GM18511 (cell line): ENCODE results near the gene CLEC4C.
"Not testable (repeated sequence)": the region's sequence is repeated elsewhere in the genome, so short reads cannot be mapped to it uniquely, and the experiment has no call there.

Experiments
- ATAC-seq: cut with Tn5 transposase; IDR thresholded peaks from one replicate; pipeline ENCODE4 v1.9.1; 2021; ENCODE audit warnings: mild to moderate bottlenecking, moderate library complexity; ENCODE audit not compliant: unreplicated experiment

CLEC4C gene, protein sequence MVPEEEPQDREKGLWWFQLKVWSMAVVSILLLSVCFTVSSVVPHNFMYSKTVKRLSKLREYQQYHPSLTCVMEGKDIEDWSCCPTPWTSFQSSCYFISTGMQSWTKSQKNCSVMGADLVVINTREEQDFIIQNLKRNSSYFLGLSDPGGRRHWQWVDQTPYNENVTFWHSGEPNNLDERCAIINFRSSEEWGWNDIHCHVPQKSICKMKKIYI

DNA sequence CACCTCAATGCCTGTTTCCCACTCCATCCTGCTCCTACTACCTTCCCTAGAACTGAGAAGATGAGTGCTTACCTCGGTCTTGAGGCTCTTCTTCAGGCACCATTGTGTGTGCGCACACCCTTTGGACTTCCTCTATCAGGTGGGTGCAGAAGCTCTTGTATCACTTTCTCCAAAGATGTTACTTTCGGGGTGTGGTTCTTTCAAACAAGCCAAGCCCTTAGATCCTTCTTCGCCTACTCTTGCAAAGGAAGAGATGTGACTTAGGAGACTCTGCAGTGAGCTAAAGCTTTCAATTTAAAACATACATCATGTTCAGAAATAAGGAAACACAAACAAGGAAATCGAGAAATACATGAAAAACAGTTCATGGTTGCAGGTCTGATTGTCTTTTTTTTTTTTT is at the start of gene CLEC4C:
Gene CLEC4C (minus strand): TSS at position 130 of the 400 bp plus-strand sequence. CDS start 27 bp downstream, at position 103.
- no peak for ATAC-seq

DNA sequence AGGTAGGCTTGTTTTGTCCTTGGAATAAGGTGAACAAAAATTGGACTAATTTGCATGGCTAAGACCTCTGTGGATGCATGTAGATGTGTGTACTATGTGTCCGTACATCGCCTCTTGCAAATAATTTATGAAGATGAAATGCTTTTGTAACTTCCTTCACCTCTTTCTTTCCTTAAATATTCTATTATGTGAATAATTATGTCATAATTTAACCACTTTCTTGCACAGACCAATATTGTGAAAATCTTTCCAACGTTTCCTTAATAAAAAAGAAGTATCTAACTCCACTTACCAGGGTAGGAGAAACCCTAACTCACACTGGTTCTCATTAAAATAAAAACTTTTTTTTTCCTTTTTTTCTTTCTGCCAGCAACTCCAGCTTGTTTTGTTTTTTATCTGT is 46.0 kb upstream of the CLEC4C start:
- ATAC-seq: no peak

DNA sequence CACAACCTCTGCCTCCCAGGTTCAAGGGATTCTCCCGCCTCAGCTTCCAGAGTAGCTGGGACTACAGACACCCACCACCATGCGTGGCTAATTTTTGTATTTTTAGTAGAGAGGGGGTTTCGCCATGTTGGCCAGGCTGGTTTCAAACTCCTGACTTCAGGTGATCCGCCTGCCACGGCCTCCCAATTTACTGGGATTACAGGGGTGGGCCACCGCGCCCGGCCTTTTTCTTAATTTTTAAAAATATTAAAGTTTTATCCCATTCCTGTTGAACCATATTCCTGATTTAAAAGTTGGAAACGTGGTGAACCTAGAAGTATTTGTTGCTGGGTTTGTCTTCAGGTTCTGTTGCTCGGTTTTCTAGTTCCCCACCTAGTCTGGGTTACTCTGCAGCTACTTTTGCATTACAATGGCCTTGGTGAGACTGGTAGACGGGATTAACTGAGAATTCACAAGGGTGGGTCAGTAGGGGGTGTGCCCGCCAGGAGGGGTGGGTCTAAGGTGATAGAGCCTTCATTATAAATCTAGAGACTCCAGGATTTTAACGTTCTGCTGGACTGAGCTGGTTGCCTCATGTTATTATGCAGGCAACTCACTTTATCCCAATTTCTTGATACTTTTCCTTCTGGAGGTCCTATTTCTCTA is 41.8 kb upstream of the CLEC4C start, which contains the start of gene NANOG:
Gene NANOG (plus strand): TSS at position 519 of the 645 bp plus-strand sequence. CDS start 213 bp downstream, outside the sequence.
- not testable (repeated sequence) for ATAC-seq

DNA sequence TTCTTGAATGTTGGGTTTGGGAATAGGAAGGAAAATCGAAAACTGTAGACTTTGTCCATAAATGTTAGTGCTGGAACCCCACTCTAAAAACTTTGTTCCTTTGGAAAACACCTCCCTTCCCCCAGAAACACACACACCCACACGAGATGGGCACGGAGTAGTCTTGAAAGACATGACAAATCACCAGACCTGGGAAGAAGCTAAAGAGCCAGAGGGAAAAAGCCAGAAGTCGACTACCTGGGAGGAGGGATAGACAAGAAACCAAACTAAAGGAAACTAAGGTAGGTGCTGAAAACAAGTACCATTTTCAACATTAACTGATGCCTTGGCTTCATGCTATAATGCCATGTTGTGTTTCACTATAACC is 41.1 kb upstream of the CLEC4C start:
- no peak for ATAC-seq

DNA sequence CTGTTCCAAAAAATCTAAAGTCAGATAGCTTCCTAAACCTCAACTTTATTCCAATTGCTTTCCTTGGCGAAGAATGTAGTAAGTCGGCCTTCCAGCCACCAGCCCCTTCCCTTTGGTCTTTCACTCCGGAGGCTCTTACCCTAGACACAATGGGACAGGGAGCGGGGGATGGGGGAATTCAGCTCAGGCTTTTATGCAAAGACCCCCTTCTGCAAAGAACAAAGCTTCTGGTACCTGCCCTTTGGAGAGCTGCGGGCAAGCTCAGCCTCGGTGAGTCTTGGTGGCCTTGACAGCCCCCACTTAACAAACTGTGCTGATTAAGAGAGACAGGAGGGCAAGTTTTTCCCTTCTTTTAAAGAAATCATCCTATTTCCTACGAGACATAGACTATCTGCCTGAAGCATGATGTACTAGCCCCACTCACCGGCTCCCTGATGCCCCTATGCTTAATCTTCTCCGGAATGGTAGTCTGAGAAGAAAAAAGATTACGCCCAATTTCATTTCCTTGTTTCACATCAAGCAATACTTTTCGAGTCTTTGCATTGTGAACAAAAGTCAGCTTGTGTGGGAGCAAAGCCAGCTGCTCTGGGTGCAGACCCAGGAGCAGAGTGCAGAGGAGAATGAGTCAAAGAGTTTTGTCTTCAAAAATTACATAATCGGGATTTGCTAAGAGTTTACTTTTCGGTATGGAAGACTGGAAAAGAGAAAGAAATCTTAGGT is 40.6 kb upstream of the CLEC4C start:
- ATAC-seq: no peak

DNA sequence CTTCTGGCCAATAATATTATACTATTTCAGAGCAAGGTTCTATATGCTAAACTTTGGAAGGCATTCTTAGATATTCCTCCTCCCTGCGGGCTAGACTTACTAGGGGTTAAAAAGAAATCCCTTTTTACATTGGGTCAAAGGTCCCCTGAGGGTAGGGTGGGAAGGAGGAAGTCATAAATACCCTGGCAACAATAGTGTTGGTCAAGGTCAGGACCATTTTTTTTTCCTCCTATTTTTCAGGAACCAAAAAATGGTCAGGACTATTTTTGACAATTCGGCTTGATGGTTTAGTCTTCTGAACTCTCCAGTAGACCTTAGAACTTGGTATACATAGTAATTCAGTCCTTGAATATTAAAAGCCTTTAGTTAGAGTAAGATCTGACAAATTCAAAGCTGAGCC is 37.5 kb upstream of the CLEC4C start:
- no peak for ATAC-seq

DNA sequence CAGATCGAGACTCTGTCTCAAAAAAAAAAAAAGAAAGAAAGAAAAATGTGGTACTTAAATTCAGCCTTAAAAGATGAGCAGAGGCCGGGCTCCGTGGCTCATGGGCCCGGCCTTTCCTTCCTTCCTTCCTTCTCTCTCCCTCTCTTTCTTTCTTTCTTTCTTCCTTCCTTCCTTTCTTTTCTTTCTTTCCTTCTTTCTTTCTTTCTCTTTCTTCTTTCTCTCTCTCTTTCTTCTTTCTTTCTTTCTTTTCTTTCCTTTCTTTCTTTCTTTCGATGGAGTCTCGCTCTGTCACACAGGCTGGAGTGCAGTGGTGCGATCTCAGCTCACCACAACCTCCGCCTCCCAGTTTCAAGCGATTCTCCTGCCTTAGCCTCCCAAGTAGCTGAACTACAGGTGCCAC is 36.3 kb upstream of the CLEC4C start:
- ATAC-seq: not testable (repeated sequence)

DNA sequence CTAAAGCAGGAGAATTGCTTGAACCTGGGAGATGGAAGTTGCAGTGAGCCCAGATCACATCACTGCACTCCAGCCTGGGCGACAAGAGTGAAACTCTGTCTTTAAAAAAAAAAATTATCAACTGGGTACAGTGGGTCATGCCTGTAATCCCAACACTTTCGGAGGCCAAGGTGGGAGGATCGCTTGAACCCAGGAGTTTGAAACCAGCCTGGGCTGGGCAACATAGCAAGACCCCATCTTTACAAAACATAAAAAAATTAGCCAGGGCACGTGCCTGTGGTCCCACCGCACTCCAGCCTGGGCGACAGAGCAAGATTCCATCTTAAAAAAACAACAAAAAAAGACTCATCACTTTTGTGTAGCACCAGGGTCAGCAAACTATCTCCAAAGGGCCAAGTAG is 34.9 kb upstream of the CLEC4C start:
- no peak for ATAC-seq

DNA sequence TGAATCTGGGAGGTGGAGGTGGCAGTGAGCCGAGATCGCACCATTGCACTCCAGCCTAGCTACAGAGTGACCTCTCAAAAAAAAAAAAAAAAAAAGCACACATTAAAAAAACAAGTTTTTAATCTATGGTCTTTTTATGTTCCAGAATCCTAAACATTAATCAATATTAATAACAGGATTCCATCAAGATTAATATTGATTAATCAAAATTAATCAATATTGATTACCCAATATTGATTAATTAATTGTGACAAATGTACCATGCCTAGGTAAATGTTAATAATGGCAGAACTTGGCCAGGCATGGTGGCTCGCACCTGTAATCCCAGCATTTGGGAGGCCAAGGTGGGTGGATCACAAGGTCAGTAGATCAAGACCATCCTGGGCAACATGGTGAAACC is 34.1 kb upstream of the CLEC4C start:
- ATAC-seq: no peak

DNA sequence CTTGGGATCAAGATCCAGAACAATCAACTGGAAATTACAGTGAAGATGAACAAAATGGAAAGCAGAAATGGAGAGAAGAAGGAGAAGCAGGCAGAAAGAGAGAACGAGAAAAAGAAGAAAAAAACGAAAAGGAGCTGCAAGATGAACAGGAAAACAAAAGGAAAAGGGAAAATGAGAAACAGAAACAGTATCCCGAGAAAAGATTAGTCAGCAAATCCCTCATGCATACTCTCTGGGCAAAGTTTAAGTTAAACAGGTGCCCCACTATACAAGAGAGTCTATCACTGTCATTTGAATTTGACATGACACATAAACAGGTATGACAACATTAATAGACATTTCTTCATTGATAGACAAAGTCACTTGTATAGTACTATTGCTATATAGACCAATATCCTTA is 22.8 kb upstream of the CLEC4C start:
- no peak for ATAC-seq

DNA sequence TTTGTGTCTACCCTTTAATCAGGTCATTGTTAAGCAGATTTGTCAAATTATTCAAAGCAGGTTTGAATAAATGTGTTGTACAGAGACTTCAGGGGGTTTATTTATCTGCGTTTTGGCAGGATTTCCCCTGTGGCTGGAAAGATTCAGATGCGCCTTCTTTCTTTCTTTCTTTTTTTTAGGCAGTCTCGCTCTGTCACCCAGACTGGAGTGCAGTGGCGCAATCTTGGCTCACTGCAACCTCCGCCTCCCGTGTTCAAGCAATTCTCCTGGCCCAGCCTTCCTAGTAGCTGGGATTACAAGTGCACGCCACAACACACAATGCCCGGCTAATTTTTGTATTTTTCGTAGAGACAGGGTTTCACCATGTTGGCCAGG is 11.6 kb upstream of the CLEC4C start:
- ATAC-seq: no peak

DNA sequence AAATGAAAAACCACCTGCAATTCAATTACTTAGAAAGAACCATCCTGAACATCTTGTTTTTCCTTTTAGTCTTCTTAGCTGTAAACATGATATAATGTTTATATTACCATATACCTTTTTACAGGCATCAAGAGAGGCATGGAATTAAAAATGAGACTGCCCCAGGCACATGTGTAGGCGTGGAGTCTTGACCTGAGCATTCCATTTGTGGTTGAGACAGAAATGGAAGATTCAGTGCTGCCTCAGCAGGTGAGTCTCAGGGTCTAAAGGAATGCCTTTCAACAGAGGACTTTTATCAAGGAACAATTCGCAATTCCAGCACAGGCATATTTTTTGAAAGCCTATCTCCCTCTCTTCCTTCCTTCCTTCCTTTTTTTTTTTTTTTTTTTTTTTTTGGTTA is 9.8 kb upstream of the CLEC4C start:
- no peak for ATAC-seq

DNA sequence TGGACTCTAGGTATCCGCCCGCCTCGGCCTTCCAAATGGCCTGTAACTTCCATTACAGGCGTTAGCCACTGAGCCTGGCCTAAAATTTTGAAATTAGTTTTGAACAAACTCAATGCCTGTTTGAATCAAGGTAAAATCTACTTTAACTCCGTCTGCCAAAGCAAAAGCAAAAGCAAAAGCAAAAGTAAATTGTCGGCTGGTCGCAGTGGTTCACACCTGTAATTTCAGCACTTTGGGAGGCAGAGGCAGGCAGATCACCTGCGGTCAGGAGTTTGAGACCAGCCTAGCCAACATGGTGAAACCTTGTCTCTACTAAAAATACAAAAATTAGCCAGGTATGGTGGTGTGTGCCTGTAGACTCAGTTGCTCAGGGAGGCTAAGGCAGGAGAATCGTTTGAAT is 8.5 kb upstream of the CLEC4C start:
- ATAC-seq: not testable (repeated sequence)

DNA sequence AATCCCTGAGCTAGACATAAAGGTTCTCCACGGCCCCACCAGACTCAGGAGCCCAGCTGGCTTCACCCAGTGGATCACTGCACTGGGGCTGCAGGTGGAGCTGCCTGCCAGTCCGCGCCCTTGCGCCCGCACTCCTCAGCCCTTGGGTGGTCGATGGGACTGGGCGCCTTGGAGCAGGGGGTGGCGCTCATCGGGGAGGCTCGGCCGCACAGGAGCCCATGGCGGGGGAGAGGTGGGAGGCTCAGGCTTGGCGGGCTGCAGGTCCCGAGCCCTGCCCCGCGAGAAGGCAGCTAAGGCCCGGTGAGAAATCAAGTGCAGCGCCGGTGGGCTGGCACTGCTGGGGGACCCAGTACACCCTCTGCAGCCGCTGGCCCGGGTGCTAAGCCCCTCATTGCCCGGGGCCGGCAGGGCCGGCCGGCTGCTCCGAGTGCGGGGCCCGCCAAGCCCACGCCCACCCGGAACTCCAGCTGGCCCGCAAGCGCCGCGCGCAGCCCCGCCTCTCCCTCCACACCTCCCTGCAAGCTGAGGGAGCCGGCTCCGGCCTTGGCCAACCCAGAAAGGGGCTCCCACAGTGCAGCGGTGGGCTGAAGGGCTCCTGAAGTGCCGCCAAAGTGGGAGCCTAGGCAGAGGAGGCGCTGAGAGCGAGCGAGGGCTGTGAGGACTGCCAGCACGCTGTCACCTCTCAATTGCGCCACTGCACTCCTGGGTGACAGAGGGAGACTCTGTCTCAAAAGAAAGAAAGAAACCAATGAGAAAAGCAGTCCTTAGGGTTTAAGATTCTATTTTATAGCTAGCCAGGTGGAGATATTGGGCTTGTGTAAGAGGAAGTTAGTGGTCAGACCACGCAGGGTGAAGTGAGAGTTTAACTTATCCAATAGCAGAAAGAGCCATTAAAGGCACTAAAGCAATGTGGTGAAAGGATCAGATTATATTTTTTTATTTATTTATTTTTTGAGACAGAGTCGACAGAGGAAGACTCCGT is 5.1 kb upstream of the CLEC4C start:
- ATAC-seq: not testable (repeated sequence)

DNA sequence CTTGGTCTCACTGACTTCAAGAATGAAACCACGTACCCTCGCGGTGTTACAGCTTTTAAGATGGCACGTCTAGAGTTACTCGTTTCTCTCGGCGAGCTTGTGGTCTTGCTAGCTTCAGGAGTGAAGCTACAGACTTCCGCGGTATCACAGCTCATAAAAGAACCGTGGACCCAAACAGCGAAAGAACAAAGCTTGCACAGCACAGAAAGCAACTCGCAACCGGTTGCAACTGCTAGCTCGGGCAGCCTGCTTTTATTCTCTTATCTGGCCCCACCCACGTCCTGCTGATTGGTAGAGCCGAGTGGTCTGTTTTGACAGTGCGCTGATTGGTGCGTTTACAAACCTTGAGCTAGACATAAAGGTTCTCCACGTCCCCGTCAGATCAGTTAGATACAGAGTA is 4.2 kb upstream of the CLEC4C start:
- ATAC-seq: no peak

DNA sequence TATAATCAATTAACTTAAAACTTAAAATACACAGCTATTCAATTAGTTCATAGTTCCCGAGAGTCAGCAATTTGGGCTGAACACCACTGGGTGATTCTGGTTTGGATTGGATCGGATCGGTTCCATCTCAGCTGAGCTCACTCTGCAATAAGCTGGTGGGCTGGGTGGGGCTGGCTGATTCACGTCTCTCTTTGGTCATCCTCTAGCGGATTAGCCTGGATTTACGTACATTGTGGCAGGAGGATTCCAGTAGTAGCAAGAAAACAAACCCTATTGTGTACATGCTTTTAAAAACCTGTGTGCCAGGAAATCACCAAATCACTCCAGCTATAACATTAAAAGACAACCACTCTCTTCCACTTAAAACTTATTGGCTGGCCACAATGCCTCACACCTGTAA is 3.2 kb upstream of the CLEC4C start:
- ATAC-seq: no peak

DNA sequence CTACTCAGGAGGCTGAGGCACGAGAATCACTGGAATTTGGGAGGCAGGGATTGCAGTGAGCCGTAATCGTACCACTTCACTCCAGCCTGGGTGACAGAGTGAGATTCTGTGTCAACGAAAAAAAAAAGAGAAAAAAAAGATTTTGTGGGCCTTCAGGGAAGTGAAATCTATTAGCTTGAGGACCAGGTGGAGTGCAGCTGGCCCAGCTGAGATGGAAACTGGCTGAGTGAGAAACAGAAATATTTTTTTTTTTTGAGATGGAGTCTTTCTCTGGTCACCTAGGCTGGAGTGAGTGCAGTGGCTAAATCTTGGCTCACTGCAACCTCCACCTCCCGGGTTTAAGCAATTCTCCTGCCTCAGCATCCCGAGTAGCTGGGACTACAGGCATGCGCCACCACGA is 2.3 kb upstream of the CLEC4C start:
- ATAC-seq: no peak

DNA sequence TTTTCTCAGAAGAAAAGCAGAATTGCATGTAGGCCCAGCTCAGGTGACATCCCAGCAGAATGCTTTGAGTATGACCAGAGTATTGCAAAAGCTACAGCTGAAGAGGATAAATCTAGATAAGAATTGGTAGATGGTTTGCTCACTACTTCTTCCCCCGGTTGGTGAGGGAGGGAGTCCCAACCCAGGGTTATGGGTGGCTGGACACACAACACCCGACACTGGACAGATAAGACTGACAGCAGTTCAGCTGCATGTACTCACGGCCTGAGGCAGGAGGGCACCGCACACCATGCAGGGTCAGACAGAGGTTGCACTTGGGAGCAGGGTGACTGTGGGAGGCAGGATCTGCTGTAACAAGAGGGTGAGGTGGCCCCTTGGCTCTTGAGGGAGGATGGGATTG is 1.7 kb upstream of the CLEC4C start:
- no peak for ATAC-seq

DNA sequence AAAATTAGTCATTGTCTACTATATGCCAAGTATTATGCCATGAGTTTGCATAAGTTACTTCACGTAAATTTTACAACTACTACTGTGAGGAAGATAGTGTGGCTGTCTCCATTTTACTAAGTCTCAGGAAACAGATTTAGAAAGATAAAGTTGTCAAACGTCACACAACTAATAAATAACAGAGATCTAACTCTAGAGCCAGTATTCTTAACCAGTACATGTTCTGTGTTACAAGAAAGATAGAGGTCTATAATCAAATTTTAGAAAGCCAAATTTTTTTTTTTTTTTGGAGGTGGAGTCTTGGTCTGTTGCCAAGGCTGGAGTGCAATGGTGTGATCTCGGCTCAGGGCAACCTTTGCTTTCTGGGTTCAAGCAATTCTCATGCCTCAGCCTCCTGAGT is 14.2 kb downstream of the CLEC4C start:
- no peak for ATAC-seq

DNA sequence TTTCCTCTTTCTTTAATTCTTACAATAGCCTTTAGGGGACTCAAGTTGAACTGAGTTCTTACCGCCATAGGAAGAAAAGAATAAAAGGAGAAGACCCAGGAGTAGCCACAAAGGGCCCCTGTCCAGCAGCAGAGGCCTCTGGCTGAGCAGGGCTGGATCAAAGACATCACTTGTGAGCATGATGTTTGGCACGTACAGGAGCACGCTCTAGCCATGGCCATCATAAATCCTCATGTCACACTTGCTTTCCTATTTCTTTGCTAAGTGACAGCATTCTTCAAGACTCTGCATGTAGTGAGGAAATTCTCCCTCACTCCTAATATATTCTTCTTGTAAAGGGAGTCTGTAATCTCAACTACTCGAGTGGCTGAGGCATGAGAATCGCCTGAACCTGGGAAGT is 15.7 kb downstream of the CLEC4C start:
- no peak for ATAC-seq

DNA sequence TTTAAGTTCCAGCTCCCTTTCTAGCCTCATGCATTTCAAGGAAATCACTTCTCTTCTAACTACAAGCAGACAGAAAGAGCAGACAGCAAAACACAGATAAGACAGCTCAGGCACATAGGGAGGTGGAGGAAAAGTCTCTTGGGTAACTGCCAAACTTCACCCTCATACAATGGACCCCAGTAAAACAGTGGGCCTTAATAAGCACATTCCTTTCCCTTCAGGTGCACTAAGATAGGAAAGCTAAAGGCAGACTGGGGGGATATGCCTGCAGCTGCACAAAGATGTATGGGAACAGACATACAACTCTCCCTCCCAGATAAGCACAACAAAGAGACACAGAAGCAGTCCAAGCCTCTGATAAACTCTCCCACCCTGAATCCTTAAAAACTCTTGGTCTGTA is 16.2 kb downstream of the CLEC4C start:
- not testable (repeated sequence) for ATAC-seq
